Stimulated activated CD8-positive, alpha-beta memory T cell treated with anti-CD3 and anti-CD28 coated beads, Interleukin-4, amount 100 ng/mL, for 48 hours (primary cell): Measurements from ENCODE around the gene FOXJ1.

Source experiments
- DNase-seq: peaks from one replicate; pipeline ENCODE4 v3.0.0-alpha.2; 2020

The FOXJ1 gene

GRCh38 chr17:76090517-76091129 lies 50.4 kb downstream of the FOXJ1 start:
- DNase-seq: no peak

DNA sequence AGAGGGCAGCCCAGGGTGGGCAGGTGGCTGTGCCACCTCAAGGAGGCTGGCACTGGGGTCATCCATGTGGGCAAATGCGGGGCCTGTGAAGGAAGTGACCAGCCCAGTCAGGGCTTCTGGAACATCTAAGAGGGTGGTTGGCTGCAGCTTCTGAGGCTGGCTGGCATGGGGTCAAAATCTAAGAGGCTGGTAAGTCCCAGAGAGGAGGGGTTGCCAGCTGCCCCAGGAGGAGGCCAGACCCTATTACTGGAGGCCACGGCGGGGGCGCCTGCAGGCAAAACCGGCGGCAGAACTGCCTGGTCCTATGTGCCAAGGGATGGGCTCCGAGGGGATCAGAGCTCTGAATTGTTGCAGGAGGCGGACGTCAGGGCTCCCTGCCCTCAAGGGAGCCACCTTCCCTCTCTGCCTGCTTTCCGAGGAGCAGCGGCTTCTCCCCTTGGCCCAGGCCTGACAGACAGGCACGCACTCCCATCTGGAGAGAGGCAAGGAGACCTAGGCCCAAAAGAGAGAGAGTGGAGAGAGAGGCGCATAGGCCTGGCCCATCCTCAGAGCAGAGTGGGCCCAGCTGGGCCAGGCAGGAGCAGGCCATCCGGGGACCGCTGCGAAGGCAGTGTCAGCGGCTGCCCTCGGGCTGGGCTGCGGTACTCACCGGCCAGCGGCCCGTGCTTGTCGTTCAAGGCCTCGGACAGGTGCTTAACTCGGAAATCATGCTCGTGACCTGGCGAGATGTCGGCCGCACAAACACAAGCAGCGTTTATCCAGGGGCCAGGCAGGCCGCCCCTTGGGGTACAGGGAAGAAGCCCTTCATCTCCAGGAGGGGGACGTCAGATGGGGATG lies 51.1 kb downstream of the FOXJ1 start:
- DNase-seq: no peak

GRCh38 chr17:76088868-76089576 lies 52.0 kb downstream of the FOXJ1 start:
- DNase-seq: no peak

GRCh38 chr17:76088041-76088867 lies 52.8 kb downstream of the FOXJ1 start:
- no peak for DNase-seq

- no peak for DNase-seq
These were observed 53.5 kb downstream of the FOXJ1 start for GRCh38 chr17:76087531-76087930.

- DNase-seq: no peak
These were observed 54.7 kb downstream of the FOXJ1 start for GRCh38 chr17:76086384-76086783.
